ENCODE measurements around the gene TAF1L.
"Not testable (repeated sequence)": the region's sequence is repeated elsewhere in the genome, so short reads cannot be mapped to it uniquely, and the experiment has no call there.

Gene TAF1L

DNA sequence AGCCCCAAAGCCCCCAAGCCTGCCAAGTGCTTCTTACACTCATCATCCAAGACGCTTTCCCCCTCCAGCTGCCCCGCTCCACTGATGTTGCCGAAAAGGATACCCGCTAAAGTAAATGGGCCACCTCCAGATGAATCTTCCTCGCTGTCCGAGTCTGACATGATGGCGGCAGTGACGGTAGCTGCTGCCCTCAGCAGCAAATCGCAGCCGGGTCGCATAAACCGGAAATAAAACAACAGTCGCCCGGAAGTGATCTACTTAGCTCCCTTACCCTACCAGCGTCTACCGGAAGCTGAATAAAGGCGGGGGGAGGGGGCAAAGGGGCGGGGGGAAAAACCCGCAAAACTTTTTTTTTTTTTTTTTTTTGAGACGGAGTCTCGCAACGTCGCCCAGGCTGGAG is at the start of gene TAF1L:
Gene TAF1L (minus strand): TSS at position 308 of the 400 bp plus-strand sequence. CDS start 90 bp downstream, at position 218.
- no peak for FAIRE-seq
- DNase-seq (ENCODE audit: low spot score), result no peak

GRCh38 chr9:32681751-32682150 is 46.3 kb upstream of the TAF1L start:
- FAIRE-seq, result no peak
- DNase-seq (ENCODE audit: low spot score), result no peak

GRCh38 chr9:32677931-32678330 is 42.5 kb upstream of the TAF1L start:
- no peak for FAIRE-seq
- no peak for DNase-seq (ENCODE audit: low spot score)

- FAIRE-seq (no peak), DNase-seq (ENCODE audit: low spot score) (peak; percentile 64)
These were observed 37.0 kb upstream of the TAF1L start for GRCh38 chr9:32672469-32672868.

DNA sequence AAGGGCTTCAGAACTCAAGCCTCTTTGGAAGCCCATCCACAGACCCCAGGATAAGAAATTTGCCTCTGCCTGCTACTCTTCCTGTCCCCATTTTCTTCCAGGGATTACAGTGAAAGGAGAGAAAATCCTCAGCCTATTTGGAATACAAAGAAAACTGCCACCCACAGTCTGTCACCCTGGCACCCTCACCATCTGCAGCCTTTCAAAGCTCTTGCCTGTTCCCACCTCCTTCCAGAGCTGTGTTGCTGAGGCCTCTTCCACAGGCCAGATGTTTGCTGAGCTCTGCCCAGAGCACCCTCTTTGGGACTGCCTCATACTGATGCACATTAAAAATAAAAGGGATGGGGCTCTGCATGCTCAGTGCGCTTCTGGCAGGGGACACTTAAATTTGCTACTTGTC is 35.9 kb upstream of the TAF1L start:
- FAIRE-seq (no peak), DNase-seq (ENCODE audit: low spot score) (no peak)

DNA sequence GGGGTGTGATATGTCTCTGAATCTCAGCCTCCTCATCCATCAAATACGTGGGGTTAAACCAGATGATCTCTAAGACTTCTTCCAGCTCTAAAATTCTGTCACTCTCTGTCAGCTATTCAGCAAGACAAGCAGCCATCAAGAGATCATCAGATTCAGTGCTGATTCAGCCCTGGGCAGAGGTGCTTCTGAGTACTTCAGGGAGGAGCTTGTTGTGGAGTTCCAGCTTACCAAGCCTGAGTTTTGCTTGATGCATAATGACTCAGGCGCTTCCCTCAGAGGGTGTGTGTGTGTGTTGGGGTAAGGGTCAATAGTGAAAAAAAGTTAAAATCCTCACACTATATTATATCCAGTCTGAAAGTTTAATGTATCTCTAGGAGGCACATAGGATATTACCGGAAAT is 29.6 kb upstream of the TAF1L start:
- peak; percentile 31 for DNase-seq (ENCODE audit: low spot score)
- no peak for FAIRE-seq

- FAIRE-seq, result no peak
These were observed 28.3 kb upstream of the TAF1L start for GRCh38 chr9:32663741-32664140.

GRCh38 chr9:32647671-32648070 is 12.2 kb upstream of the TAF1L start:
- DNase-seq (ENCODE audit: low spot score) (no peak), FAIRE-seq (no peak)

More at GRCh38 chr9:32663741-32664140, 28.3 kb upstream of the TAF1L start:
- DNase-seq (ENCODE audit: low spot score), result no peak

GRCh38 chr9:32644698-32645097 is 9.2 kb upstream of the TAF1L start:
- no peak for FAIRE-seq
- DNase-seq (ENCODE audit: low spot score), result peak; percentile 88

GRCh38 chr9:32633151-32633550 is 2.3 kb downstream of the TAF1L start:
- FAIRE-seq; DNase-seq (ENCODE audit: low spot score): not testable (repeated sequence)

DNA sequence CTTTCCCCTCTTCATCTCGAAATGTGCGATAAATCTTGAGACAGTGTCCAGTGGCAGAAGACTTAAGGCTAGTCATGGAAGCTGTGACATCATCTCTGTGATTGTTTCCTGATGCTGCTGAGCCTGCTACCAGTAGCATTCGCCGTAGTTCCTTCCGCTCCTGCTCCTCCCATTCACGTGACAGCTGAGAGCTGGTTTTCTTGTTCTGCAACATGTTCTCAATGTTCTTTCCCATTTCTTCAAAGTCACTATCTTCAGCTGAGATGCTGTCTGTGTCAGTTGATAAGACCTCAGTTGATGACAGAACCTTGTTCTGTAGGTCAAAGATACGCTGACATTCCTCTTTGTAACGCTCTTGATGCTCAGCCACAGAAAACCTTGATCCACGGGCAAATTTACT is 3.5 kb downstream of the TAF1L start:
- DNase-seq (ENCODE audit: low spot score), result no peak
- FAIRE-seq, result no peak

DNA sequence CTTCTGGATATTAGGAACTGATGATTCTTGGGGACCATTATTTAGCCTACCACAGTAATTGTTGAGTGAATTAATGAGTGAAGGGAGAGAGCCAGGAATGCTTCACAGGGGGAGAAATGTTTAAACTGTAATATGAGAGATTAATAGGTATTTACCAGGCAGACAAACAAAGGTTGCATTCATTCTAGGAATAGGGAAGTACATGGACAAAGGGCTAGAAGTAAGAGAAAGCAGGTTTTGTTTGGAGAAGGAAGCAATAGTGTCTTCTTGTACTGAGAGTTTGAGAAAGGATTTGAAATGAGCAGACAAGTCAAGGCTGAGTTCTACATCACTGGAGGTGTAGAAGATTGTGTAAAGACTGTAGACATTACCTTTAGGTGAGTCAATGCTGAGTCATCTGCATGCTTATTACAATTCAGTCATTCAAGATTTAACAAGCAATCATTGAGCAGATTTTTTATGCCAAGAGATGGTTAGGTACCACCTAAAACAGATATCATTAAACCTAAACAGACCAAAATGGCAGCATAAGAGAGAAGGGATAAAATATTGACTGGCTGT is 8.0 kb downstream of the TAF1L start:
- FAIRE-seq (no peak), DNase-seq (ENCODE audit: low spot score) (no peak)

- no peak for DNase-seq (ENCODE audit: low spot score)
- no peak for FAIRE-seq
These were observed 10.1 kb downstream of the TAF1L start for GRCh38 chr9:32625320-32625719.

GRCh38 chr9:32622948-32623347 is 12.5 kb downstream of the TAF1L start:
- DNase-seq (ENCODE audit: low spot score) (no peak), FAIRE-seq (no peak)

- no peak for FAIRE-seq
These were observed 17.2 kb downstream of the TAF1L start for GRCh38 chr9:32618261-32618660.

DNA sequence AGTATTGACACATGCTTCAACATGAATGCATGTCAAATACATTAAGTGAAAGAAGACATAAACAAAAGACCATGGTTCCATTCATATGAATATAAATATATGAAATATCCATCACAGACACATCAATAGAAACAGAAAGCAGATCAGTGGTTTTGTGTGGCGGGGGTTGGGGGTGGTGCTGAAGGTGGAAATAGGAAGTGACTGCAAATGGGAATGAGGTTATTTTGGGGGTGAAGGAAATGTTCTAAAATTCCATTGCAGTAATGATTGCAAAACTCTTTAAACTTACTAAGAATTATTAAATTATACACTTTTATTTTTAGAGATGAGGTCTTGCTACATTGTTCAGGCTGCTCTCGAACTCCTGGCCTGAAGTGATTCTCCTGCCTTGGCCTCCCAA is 28.7 kb downstream of the TAF1L start:
- no peak for DNase-seq (ENCODE audit: low spot score)
- no peak for FAIRE-seq

More at GRCh38 chr9:32618261-32618660, 17.2 kb downstream of the TAF1L start:
- no peak for DNase-seq (ENCODE audit: low spot score)

- peak; percentile 75 for DNase-seq (ENCODE audit: low spot score)
- peak; percentile 70 for FAIRE-seq
These were observed 31.3 kb downstream of the TAF1L start for GRCh38 chr9:32603914-32604852.

GRCh38 chr9:32599021-32599420 is 36.4 kb downstream of the TAF1L start:
- not testable (repeated sequence) for DNase-seq (ENCODE audit: low spot score); FAIRE-seq

DNA sequence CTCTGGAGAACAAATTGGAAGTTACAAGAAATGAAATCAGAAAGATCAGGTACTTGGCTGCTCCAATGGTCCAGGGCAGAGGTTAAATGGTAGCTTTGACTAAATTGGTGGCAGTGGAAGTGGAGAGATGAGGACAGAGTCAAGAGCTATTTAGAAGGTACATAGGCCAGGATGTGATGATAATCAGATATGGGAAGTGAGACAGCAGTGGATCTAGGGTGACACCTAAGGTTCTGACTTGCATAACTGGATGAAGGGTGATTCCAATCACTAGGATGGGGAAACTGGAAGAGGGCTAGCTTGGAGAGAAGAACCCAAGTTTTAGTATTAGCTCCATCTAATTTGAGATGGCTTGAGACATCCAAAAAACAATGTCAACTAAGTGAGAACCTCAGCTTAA is 38.5 kb downstream of the TAF1L start:
- no peak for FAIRE-seq

DNA sequence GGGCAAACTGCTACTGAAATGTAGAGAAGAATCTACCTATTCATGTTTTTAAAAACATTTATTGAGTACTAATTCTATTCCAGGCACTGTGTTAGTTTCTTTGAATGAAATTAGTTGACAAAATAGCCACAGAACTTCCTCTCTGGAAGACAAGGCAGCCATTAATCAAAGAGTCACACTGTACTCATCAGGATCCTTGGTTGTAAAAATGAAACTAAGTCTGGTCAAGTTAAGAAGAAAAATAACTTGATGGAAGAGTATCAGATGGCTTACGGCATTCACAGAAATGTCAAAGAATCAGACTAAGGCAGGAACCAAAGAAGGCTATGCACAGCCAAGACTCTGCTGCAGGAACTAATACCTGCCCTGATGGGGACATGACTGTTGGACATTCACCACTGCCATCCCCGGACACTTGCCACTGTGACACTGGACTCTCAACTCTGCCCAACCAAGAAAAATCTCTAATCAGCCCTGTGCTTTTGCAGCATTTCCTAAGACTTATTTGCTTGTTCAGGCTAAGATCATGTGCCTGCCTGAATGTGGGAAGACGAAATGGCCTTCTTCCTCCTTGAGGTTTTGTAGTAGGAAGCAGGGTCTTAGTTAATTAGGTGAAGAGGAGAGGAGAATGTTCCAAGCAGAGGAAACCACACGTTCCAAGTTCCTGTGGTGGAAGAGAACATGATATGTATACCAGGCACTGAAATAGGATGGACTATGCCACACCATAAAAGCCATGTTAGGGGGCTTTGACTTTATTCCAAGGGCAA is 39.2 kb downstream of the TAF1L start:
- FAIRE-seq, result no peak

More for the DNA sequence above, 38.5 kb downstream of the TAF1L start:
- no peak for DNase-seq (ENCODE audit: low spot score)

GRCh38 chr9:32590898-32591297 is 44.6 kb downstream of the TAF1L start:
- no peak for FAIRE-seq
- DNase-seq (ENCODE audit: low spot score), result no peak

More for the DNA sequence above, 39.2 kb downstream of the TAF1L start:
- no peak for DNase-seq (ENCODE audit: low spot score)

DNA sequence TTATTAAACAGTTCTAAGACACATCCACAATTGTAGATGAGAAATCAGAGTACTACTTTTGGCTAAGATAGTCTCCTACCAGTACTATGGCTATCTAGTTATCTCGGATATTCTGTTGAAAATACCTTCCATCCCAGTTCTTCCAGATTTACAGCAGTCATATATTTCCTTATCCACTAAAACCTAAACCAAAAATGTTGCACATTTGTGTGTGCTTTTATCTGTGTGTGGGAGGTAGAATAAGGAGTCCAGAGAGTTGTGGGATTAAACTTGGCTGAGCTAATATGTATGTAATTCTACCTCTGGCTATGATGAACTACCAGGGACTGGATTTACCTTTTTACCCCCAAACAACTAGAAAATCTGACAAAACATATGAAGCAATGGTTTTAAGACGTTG is 45.0 kb downstream of the TAF1L start:
- DNase-seq (ENCODE audit: low spot score) (no peak), FAIRE-seq (no peak)
